NCI-H2196 (cell line): ENCODE measurements around the gene UTF1.

ENCODE experiments used
- DNase-seq: peaks from one replicate; lab custom pipeline; 2025; ENCODE audit not compliant: unreplicated experiment; lab: John Stamatoyannopoulos, UW

UTF1 gene

DNA sequence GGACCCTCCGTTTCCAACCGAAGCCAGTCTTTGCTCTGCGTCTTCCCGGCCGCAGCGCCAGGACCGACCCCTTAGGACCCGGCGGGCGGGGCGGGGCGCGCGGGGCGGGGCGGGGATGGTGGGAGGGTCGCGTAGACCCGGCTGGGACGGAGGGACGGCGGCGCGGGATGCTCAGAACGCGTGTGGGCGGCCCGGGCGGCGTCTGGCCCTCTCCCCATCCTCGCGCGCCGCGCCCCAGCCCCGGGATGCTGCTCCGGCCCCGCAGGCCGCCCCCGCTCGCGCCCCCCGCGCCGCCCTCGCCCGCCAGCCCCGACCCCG, at the start of gene UTF1:
Gene UTF1, plus strand, starts transcription at position 174 of the 318 bp plus-strand sequence. Its CDS starts 72 bp downstream, at position 246.
- DNase-seq, result no peak

GRCh38 chr10:133180965-133181639, 48.9 kb upstream of the UTF1 start:
- DNase-seq, result no peak

DNA sequence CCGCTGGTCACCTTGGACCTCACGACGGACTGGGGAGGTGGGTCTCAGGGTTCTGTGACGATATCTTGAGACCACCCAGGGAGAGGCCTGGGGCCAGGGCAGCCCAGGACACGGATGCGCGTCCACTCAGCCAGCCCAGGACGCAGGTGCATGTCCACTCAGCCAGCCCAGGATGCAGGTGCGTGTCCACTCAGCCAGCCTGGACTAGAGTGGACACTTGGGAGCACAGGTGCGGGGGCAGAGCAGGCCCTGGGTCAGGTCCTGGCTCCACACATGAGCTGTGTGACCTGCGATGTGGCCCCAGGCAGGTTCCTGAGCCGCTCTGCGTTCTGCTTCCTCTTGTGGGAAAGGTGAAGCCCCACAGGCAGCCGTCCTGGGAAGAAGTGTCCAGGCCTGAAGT, 47.8 kb upstream of the UTF1 start:
- DNase-seq, result no peak

GRCh38 chr10:133182791-133183645, 47.0 kb upstream of the UTF1 start:
- no peak for DNase-seq

GRCh38 chr10:133183646-133184378, 46.2 kb upstream of the UTF1 start:
- DNase-seq, result no peak

DNA sequence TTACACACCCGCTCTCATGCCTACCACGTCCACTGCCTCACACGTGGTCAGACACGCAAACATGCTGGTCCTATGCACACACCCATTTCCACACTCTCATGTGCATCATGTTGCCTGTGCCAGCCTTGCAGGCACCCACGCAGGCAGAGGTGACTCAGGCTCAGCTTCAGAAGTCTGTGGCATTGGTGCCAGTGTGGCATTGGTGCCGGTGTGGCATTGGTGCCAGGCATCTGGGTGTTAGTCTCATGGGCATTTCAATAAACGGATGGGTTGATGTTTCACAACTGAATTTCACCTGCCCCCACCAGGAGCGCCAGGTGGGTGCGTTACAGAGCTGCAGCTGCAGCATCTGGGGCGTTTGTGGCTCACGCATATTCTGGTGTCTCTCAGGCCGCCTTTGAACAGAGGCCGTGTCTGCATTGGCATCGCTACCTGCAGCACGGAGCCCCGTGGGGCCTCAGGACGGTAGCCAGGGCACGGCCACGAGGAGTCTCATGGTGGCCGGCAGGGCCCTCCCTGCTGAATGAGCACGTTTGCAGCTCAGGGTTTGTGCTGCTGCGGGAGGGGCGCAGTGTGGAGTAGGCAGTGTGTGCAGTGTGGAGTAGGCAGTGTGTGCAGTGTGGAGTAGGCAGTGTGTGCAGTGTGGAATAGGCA, 45.3 kb upstream of the UTF1 start:
- no peak for DNase-seq

DNA sequence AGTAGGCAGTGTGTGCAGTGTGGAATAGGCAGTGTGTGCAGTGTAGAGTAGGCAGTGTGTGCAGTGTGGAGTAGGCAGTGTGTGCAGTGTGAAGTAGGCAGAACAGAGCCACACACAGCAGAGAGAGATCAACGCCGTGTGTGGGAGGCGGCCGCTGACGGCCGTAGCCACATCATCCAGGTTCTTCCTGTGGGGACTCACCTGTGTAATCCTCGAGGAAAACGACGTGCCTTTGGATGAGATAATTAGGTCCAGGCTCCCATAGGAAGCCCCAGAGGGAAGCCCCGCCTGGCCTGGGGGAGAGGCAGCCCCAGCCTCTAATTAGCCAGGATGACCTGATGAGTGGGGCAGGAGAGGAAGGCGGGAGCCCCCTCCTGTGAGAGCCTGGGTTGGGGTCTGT, 44.6 kb upstream of the UTF1 start:
- no peak for DNase-seq

GRCh38 chr10:133185916-133186315, 44.1 kb upstream of the UTF1 start:
- DNase-seq, result no peak

- DNase-seq, result no peak
These were observed 43.5 kb upstream of the UTF1 start for GRCh38 chr10:133186416-133187090.

- no peak for DNase-seq
These were observed 42.7 kb upstream of the UTF1 start for GRCh38 chr10:133187091-133187905.

DNA sequence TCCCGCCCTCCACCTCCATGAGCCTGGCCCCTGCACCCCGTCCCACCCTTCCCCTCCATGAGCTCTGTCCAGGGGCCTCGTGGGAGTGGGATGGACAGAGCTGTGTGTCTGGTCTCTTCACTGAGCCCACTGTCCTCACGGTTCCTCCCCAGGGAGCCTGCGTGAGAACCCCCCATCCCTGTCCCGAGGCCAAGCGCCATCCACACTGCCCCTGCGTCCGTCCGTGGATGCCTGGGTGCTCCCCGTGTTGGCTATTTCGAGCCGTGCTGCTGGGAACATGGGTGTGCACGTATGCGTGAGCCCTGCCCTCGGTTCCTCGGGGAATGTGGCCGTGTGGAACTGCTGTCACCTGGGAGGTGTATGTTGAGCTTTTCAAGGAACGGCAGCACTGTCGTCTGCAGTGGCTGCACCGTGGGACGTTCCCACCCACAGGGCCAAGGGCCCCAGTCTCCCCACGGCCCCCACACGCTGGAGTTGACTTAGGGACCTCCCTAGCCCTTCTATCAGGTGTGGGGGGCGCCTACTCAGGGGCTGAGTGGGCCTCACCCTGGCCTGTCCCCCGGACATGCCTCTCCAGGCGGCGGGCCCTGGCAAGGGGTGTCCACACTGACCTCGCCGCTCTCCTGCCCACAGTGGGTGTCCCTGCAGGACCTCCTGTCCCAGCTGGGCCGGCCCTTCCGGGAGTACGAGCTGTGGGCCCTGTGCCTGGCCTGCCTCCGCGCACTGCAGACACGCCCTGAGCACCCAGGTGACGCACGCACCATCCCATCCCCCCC, 41.9 kb upstream of the UTF1 start:
- DNase-seq, result no peak

GRCh38 chr10:133189256-133189655, 40.8 kb upstream of the UTF1 start:
- DNase-seq, result no peak

DNA sequence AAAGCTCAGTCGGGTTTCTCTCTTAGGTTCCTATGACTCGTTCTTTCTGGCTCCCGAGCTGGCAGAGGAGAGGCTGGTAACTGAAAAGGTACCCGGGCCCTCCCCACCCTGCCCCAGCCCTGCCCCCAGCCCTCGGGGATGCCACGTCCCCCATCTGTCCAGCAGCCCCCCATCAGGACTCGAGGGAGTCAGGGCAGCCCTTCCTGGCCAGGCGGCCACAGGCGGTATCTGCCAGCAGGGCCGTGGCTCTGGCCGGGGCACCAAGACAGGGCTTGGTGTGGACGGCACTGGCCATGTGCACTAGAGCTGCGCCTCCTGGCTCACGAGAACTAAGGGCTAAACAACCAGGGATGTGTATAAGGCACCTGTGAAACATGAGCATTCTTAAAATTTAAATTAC, 40.3 kb upstream of the UTF1 start:
- no peak for DNase-seq

DNA sequence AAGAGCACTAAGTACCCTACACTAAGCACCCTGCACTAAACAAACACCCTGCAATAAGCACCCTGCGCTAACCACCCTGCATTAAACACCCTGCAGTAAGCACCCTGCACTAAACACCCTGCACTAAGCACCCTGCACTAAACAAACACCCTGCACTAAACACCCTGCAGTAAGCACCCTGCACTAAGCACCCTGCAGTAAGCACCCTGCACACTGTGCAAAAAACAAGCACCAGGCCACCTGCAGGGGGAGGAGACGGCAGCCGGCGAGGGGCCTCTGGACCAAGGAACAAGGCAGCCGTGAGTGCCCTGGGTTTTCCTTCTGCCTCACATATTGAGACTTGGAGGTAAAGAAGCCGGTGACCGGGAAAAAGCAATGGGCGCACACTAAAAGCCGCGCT, 39.8 kb upstream of the UTF1 start:
- DNase-seq, result no peak

DNA sequence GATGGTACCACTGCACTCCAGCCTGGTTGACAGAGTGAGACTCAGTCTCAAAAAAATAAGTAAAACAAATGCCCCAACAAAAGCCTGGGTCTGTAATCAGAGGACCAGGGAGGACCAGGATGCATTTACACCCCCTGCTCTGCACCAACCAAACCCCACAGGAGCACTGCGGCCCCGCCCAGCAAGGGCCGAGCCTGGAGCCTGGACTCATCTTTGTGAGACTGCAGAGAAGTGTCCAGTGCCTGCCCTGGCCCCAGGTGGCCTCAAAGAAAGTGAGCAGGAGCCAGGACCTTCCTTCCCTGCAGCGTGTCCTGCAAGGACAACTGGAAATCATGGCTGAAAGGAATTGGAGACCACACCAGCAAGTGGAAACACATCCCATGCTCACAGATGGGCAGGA, 38.4 kb upstream of the UTF1 start:
- no peak for DNase-seq

- DNase-seq, result no peak
These were observed 35.9 kb upstream of the UTF1 start for GRCh38 chr10:133194151-133194550.

DNA sequence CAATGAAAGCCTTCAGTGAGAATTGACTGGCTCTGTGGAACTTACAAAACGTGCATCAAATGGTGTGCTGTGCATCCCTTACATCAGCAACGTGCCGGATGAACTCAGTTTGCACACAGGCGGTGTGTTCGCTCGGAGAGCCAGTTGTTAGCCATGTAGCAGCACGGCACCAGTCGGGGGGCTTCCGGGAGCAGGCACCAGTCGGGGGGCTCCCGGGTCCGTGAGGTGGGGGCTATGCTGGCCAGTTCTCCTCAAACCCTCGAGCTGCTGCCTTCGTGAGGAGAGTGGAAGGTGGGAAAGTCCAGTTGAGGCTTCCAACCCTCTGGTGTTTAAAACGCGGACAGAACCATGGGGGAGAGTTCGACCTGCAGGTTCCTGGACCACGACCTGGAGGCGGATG, 34.9 kb upstream of the UTF1 start:
- DNase-seq, result no peak

GRCh38 chr10:133195611-133196010, 34.4 kb upstream of the UTF1 start:
- no peak for DNase-seq

DNA sequence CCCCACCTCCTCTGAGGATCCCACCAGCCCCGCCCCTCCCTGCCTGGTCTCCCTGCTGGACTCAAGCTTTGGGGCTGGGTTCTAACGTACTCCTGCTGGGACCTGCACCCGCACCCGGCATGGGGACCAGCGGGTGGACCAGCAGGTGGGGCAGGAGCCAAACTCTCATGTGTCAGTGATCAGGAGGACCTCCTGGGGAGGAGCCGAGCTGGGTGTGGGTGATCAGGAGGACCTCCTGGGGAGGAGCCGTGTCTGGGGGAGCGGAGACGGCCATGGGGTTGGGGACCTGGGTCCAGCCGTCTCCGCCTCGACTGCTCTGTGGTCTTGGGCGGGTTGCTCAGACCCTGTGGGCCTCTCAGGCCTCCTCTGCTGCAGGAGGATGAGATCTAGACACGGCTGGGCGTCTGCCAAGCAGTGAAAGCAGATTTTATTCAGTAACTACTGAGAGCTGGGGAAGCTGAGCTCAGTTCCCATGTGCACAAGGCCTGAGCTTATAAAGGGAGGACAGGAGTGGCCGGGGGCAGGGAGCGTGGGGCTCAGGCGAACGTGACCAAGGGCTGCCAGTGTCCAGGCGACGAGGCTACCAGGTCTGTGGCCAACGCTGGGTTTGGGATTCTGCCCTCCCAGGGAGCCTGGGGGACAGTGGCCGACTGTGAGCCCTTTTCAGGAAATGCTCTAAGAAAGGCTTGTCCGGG, 33.6 kb upstream of the UTF1 start:
- DNase-seq, result no peak
